Head of caudate nucleus (tissue), 42 donors: ENCODE results near the gene ITGAV.

ENCODE experiments used
- DNase-seq, 42 donors: peaks; one replicate each; pipeline versions ENCODE4 v3.0.0 to v3.0.0-alpha.2; 2020 to 2021; ENCODE audit warnings: mixed read lengths in 7 of 42
- intact Hi-C: fragments of 100-400 bp; cut with DNase I; formaldehyde crosslinking; loops from one replicate; pipeline ENCODE4 v1.15.0; 2022

Gene ITGAV

GRCh38 chr2:186570604-186571003, 19.3 kb upstream of the ITGAV start:
- no peak for DNase-seq
- intact Hi-C loops, result no loop called here

DNA sequence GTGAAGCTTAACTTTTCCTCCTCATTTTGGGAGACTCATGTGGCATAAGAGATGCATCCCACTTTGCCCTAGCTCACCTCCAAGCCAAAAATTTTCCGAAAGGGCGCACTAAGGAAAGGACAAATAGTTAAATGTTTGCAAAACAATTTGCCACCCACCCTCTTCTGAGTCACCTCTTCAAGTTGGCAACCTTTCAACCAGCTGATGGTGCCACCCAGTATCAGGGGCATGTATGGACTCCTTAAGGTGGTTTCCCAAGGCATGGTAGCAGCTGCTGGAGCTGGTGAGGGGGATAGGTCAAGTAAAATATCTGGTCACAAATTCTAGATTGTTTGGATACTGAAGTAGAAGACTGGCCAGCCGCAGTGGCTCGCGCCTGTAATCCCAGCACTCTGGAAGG, 17.2 kb upstream of the ITGAV start:
- intact Hi-C loops, result no loop called here
- no peak for DNase-seq

- intact Hi-C loops, result no loop called here
- no peak for DNase-seq
These were observed 16.3 kb upstream of the ITGAV start for GRCh38 chr2:186573531-186573930.

DNA sequence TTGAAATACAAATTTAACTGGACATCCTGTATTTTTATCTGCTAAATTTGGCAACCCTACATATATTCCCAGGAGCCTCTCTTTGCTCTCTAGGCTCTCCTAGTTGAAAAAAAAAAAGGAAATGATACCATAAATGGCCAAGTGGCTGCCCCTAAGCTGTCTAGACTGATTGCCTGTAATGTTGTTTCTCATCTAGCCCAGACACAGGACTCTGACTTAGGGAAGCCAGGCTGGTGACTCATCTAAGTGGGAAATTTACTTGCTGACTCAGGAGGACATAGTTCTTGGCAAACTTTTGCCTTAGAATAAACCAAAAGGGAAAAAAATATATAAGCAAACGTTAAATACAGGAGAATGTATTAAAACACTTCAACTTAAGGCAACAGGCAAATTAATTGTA, 14.6 kb upstream of the ITGAV start:
- intact Hi-C loops, result no loop called here
- peak in 5 of 42 donors; percentile 16 to 49 (median 26) for DNase-seq

DNA sequence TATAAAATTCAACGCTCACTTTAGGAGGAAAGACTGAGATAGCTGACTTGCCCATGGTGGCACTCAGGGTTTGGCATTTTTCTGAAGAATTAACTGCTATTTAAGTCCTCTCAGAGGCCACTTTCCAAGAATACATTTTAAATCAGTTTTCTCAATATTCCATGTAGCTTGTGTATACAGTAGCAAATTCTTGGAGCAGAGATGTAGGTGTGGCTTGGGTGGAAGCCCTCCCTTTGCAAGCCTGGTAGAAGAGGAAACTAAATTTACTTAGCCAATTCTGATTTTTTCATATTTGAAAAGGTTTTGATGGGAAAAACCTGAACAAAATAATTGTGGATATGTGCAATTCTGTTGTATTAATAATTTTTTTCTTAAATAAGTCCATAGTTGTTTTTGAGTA, 14.0 kb upstream of the ITGAV start:
- DNase-seq, result no peak
- intact Hi-C loops, result no loop called here

DNA sequence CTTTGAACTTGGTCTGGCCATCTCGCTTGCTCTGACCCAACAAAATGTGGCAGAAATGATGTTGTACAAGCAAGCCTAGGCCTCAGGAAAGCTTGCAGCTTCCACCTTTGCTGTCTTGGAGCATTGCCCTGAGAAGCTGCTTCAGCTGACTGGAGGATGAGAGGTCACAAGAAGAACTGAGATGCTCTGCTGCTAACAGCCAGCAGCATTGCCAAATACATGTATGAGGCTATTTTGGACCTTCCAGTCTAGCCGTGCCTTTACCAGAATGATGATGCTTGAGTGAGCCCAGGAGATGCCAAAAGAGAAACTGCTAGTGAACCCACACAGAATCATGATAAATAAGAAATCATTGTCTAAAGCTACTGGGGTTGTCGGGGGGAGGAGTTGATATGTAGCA, 13.2 kb upstream of the ITGAV start:
- peak in 5 of 42 donors; percentile 32 to 54 (median 33) for DNase-seq
- intact Hi-C loops, result no loop called here

DNA sequence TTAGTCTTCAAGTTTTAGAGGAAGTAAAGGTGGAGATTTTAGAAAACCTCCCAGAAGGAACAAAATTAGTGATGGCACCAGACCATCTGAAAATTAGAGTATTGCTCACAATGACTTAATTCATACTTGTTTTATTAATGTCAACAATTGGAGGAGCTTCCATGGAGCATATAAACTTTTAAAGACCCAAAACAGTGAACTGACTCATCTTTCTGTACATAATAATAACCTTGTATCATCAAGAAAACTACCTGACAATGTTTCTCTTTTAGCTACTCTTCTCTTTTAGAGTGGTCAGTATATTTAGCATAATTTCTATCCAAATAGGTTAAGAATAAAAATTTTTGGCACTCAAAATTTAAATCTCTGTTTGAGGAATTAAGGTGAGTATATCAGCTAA, 7.2 kb upstream of the ITGAV start:
- DNase-seq, result no peak
- intact Hi-C loops, result no loop called here

DNA sequence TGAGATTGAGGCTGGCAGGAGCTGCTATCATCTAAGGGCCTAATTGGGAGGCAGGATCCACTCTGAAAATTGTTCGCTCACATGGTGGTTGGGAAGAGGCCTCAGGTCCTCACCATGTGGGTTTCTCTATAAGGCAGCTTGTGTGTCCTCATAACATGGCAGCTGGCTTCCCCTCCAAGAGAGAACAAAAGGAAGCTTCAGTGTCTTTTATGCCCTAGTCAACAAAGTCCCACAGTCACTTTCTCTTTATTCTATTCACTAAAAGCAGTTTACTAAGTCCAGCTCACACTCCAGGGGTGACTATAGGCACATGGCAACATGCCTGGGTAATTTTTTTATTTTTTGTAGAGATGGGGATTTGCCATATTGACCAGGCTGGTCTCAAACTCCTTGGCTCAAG, 5.8 kb upstream of the ITGAV start:
- intact Hi-C loops, result no loop called here
- no peak for DNase-seq

GRCh38 chr2:186588421-186588820, 1.4 kb upstream of the ITGAV start:
- DNase-seq, result no peak
- intact Hi-C loops, result no loop called here

DNA sequence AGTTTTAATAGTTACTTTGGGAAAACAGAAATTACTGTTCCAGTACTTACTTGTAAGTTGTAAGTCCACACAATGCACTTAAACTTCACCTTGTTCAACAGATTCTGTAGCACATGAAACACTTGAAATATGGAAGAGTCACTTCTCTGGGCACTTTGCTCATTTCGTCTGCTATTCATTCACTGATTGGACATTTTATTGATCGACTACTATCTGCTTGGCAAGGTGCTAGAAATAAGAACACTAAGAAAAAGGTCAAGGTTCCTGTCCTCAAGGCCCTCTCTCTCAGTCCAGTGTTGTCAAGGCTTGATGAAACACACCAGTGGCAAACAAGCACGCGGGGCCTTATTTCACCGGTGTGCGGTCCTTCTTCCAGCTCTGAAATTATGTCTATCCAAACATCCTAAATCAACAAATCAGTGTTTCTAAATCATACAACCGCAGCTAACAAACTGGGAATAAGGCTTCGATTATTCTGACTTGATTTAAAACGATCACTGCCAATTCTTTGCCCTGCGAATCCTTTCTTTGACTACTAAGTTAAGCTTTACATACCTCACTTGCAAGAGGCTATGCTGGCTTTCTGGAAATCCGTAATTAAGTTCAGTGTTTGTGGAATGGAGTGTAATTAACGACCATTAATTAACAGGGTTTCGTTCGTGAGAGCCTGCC, 780 bp upstream of the ITGAV start:
- no peak for DNase-seq
- intact Hi-C loops, result no loop called here

- intact Hi-C loops, result loop anchor here (10.0 kb wide), 1 partner anchor 104 kb away; the partner anchor contains the start of gene FAM171B
- DNase-seq, result peak in 33 of 42 donors; percentile 18 to 73 (median 48)
These were observed 498 bp downstream of the ITGAV start for GRCh38 chr2:186590350-186590758.

GRCh38 chr2:186590759-186591505, 1.1 kb downstream of the ITGAV start:
- intact Hi-C loops, result loop anchor here (10.0 kb wide), 1 partner anchor 104 kb away; the partner anchor contains the start of gene FAM171B

DNA sequence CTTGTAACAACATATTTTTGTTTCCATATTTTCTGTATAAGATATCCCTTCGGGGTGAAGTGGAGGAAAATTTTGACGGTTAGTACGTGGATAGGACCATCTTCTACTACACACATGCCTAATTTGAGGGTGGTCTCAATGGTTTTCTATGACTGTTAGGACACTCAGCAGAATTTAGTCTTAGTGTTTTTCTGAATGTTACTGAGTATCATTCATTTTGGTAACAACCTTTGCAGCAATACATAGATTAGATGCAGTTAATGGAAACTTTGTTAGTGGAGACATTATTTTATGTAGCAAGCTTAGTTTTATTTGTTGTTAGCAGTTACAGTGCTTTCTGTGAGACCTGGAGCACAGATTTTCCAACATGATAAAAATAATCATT, 1.6 kb downstream of the ITGAV start:
- no peak for DNase-seq
- intact Hi-C loops, result loop anchor here (10.0 kb wide), 1 partner anchor 103 kb away; the partner anchor contains the start of gene FAM171B

More at GRCh38 chr2:186590759-186591505, 1.1 kb downstream of the ITGAV start:
- peak in 21 of 42 donors; percentile 10 to 68 (median 40) for DNase-seq

DNA sequence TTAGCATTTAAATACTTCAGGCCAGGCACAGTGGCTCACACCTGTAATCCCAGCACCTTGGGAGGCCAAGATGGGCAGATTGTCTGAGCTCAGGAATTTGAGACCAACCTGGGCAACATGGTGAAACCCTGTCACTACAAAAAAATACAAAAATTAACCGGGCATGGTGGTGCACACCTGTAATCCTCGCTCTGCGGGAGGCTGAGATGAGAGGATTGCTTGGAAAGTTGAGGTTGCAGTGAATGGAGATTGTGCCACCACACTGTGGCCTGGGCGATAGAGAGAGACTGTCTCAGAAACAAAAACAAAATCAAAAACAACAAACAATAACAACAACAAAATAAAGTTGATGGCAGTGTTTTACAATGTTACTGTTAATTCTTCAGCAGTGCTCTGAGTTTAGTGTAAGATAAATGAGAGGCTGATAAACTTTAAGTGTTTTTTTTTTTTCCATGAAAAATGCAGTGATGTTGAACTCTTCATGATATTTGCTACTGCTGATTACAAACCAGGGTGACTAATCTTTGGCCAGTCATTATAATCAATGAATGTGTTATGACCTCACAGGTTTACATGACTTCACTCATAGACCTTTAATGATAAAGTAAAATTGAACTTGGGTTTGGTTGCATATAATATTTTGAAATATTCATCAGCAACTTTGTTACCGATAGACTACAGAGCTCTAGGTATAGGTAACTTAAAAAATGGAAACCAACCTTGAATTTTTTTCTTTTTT, 2.5 kb downstream of the ITGAV start:
- DNase-seq, result no peak
- intact Hi-C loops, result loop anchor here (10.0 kb wide), 1 partner anchor 102 kb away; the partner anchor contains the start of gene FAM171B

DNA sequence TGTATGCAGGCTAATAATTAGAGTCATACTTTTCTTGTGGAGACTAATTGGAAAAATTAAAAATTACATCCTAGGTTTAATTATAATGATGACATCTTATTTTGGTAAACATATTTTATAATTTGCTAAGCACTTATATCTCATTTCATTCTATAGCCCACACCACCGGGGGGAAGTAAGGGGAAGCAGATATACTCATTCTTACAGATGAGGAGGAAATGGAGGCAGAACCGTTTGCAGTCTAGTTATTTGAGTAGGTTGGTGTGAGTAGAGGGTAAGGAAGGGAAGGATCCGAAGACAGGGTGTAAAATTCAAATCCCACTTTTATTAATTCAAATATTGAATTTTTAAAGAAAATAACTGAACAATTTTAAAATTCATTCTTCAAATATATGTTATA, 3.7 kb downstream of the ITGAV start:
- intact Hi-C loops, result loop anchor here (10.0 kb wide), 1 partner anchor 101 kb away; the partner anchor contains the start of gene FAM171B
- no peak for DNase-seq

DNA sequence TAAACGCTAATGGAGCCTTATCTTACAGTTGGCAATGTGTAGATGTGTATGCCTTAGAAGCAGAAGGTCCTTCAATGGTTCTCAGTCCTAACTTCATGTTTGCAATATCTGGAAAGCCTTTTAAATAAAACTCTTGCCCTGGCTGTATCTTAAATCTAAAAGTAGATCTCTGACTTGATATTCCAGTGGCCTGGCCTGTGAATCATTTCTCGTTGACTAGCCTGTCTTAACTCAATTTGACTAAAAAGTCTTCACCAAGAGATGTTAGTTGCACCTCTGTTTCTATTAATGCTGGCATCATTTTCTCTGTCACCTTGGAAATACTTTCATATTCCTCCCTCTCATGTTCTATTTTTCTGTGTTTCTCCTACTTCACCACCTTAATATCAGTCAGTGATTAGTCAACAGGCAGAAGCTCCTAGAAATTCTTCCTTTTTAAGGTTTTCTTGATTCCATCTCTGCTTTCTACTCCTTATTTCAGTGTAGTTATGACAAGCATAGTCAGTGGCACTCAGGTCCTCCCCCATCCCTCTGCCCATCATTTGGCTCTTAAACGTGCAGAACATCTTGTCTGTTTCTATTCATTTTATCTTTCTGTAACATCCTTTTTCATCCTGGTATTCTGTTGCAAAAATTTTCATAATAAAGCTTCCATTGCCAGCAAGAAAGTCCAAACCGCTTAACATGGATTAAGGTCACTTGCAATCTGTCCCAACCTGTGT, 4.3 kb downstream of the ITGAV start:
- intact Hi-C loops, result loop anchor here (10.0 kb wide), 1 partner anchor 101 kb away; the partner anchor contains the start of gene FAM171B
- peak in 14 of 42 donors; percentile 27 to 69 (median 46) for DNase-seq

DNA sequence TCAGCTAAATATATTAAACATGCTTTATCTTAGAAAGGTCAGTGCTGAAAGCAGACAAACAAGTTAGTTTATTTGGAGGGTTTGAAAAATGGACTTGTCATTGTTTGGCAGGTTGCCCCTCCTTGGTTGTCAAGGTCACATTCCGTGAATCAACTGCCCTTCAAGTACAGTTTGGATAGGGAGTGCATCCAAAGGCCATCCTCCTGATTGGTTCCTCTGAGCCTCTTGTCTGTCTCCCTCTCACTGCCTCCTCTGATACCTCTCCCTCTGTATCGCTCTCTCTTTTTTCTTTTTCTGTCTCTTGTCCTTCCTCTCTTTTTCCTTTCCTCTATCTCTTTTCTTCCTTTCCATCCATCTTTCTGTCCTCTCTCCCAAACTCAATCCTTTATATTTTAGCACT, 5.4 kb downstream of the ITGAV start:
- DNase-seq, result no peak
- intact Hi-C loops, result loop anchor here (10.0 kb wide), 1 partner anchor 100 kb away; the partner anchor contains the start of gene FAM171B

- intact Hi-C loops, result loop anchor here (10.0 kb wide), 1 partner anchor 96 kb away; the partner anchor contains the start of gene FAM171B
- DNase-seq, result no peak
These were observed 9.4 kb downstream of the ITGAV start for GRCh38 chr2:186599186-186599778.
